Lung (tissue), 12 donors: Measurements from ENCODE around the gene RPS16. TPM values are rescaled to one million over a fixed set of nuclear protein-coding genes. Genes with fewer than 3 reads are reported as not detected.
"Not testable (repeated sequence)": the region's sequence is repeated elsewhere in the genome, so short reads cannot be mapped to it uniquely, and the experiment has no call there.

Source experiments
- ATAC-seq: fragments of 200-7000 bp; cut with Tn5 transposase; one replicate; pipeline ENCODE4 v1.9.1; 2020; ENCODE audit warnings: moderate number of reproducible peaks; ENCODE audit not compliant: insufficient read depth, low FRiP score
- DNase-seq, 3 donors: peaks; one replicate each; pipeline ENCODE4 v3.0.0-alpha.2; 2013 to 2017
- H3K27ac ChIP-seq, 2 donors: one replicate each; pipeline ENCODE4 v1.5.1; 2013; ENCODE audit warnings: mild to moderate bottlenecking in 2 of 2, moderate library complexity in 2 of 2, control low read depth in 1 of 2, inconsistent platforms in 1 of 2, low read depth in 1 of 2, low read length in 1 of 2
- H3K27me3 ChIP-seq, 3 donors: one replicate each; pipeline ENCODE4 v1.5.1; 2013; ENCODE audit warnings: low read length in 2 of 3; ENCODE audit not compliant: control insufficient read depth in 3 of 3, insufficient read depth in 3 of 3
- H3K36me3 ChIP-seq, 4 donors: one replicate each; pipeline ENCODE4 v1.5.1; 2013; ENCODE audit warnings: low read length in 4 of 4, mild to moderate bottlenecking in 1 of 4, moderate library complexity in 1 of 4; ENCODE audit not compliant: control insufficient read depth in 4 of 4, insufficient read depth in 4 of 4
- H3K4me1 ChIP-seq, 5 donors: one replicate each; pipeline ENCODE4 v1.5.1; 2013; ENCODE audit warnings: low read length in 5 of 5, mild to moderate bottlenecking in 2 of 5, moderate library complexity in 1 of 5; ENCODE audit not compliant: control insufficient read depth in 5 of 5, insufficient read depth in 5 of 5
- H3K4me3 ChIP-seq: one replicate; pipeline ENCODE4 v1.5.1; 2013; ENCODE audit warnings: mild to moderate bottlenecking, control low read depth, moderate library complexity
- H3K9ac ChIP-seq, 2 donors: one replicate each; pipeline ENCODE4 v1.5.1; 2013; ENCODE audit warnings: low read length in 2 of 2, control low read depth in 1 of 2; ENCODE audit not compliant: insufficient read depth in 1 of 2
- H3K9me3 ChIP-seq, 4 donors: one replicate each; pipeline ENCODE4 v1.5.1; 2013; ENCODE audit warnings: low read length in 3 of 4, mild to moderate bottlenecking in 1 of 4, moderate library complexity in 1 of 4; ENCODE audit not compliant: control insufficient read depth in 4 of 4, insufficient read depth in 3 of 4
- WGBS, 2 donors: extraction: QIAGEN DNeasy Blood & Tissue Kit; methylation state at CpG; one replicate each; pipeline ENCODE4 v1.1.7; 2013; 5-methylcytosine and 5-hydroxymethylcytosine counted together
- polyA plus RNA-seq, 2 donors: library from polyadenylated mRNA; stranded (reverse); fragments of 200-250 nt; gene quantifications; one replicate each; pipeline ENCODE4 v1.2.1, GENCODE V29; 2013
- total RNA-seq, 2 donors: library from RNA; depleted of rRNA in 1 of 2; stranded (reverse); fragments of >200 nt in 1 of 2; gene quantifications; one replicate each; pipeline ENCODE4 v1.2.1, GENCODE V29; 2014 to 2021
- TF ChIP-seq, protein P1 (sequence below): IDR thresholded peaks from 2 replicates; pipeline ENCODE4 v1.5.1; 2012; ENCODE audit warnings: mild to moderate bottlenecking; ENCODE audit errors: control extremely low read depth, extremely low read depth
- donor health status: control.
- donor health status: control.
- donor health status: Bipolar disorder and iron deficiency.
- donor health status: healthy.
- donor health status: DM: yes; HTN: yes; CAD: no.

RPS16 gene
- total and polyA plus RNA-seq, 4 donors = 108 to 3,242 (median 2,120) TPM

DNA sequence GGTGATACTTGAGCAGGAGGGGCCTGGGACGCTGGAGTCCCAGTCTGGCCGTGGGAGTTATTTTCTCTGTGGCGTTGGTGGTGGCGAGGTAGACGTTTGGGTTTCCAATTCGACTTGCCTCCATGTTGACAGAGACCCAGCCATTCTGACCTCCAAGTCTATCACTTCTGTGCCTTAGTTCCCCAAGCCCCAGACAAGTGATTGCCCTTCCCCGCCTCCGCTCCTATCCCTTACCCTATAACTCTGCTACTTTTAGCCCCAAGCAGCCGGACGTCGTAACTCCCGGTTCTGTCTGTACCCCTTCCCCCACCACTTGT lies 45.4 kb upstream of the RPS16 start:
- peaks cover 3 to 13% (median 6%) of the 10 kb centered on the region in 5 donors for H3K4me1 ChIP-seq
- peak overlapping the region; percentile 90 to 91 for H3K9ac ChIP-seq
- DNase-seq (no peak), ATAC-seq (no peak)
- 2% methylated on average over 12 of the region's 12 CpGs for WGBS, 2 donors
- H3K27me3 ChIP-seq = no peaks in the 10 kb centered on the region
- TF ChIP-seq, protein P1, sequence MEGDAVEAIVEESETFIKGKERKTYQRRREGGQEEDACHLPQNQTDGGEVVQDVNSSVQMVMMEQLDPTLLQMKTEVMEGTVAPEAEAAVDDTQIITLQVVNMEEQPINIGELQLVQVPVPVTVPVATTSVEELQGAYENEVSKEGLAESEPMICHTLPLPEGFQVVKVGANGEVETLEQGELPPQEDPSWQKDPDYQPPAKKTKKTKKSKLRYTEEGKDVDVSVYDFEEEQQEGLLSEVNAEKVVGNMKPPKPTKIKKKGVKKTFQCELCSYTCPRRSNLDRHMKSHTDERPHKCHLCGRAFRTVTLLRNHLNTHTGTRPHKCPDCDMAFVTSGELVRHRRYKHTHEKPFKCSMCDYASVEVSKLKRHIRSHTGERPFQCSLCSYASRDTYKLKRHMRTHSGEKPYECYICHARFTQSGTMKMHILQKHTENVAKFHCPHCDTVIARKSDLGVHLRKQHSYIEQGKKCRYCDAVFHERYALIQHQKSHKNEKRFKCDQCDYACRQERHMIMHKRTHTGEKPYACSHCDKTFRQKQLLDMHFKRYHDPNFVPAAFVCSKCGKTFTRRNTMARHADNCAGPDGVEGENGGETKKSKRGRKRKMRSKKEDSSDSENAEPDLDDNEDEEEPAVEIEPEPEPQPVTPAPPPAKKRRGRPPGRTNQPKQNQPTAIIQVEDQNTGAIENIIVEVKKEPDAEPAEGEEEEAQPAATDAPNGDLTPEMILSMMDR = no peak
- peak overlapping the region in 1 of 2 donors; percentile 45 for H3K27ac ChIP-seq
- H3K4me3 ChIP-seq = peak overlapping the region; percentile 94
- H3K9me3 ChIP-seq = no peaks in the 10 kb centered on the region
- H3K36me3 ChIP-seq = peaks cover 4 to 17% (median 10%) of the 10 kb centered on the region in 4 donors

DNA sequence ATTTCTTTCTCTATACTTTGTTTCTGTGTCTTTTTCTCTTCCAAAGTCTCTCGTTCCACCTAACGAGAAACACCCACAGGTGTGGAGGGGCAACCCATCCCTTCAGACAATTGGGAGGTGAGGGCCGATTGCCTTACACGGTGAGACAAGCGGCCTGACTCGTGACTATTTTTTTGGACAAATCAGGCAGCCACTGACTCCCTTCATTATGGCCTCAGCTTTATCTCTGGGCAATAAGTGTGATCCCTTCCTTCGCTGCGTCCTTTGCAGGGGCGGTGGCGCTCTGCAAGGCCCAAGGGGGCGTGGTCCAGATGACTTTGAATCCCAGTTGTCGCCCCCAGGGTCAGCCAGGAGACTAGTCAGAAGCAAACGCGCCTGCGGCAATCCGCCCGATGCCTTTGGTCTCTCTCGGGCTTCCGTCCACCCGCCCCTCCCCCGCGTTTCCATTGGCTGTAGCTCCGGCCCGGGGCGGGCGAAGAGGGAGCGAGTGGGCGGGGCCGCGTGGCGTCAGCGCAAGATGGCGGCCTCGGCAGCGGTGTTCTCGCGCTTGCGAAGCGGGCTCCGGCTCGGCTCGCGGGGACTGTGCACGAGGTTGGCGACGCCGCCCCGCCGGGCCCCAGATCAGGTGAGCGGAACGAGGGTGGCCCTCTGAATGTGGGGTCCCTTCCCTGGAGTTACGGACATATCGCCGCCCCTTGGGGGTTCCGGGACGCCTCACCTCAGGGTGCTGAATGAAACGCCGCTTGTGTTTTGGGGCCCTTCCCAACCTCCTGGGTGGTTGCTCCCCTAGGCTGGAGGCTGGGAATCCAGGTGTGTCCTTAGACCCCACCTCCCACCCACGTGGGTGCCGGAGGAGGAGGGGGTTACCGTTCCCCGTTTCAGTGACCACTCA lies 44.8 kb upstream of the RPS16 start, which contains the start of gene TIMM50:
Gene TIMM50 (plus strand): TSS at position 502 of the 892 bp plus-strand sequence. CDS start 16 bp downstream, at position 518.
- 1% methylated on average over 61 to 62 of the region's 62 CpGs for WGBS, 2 donors
- peak; percentile 97 for ATAC-seq

DNA sequence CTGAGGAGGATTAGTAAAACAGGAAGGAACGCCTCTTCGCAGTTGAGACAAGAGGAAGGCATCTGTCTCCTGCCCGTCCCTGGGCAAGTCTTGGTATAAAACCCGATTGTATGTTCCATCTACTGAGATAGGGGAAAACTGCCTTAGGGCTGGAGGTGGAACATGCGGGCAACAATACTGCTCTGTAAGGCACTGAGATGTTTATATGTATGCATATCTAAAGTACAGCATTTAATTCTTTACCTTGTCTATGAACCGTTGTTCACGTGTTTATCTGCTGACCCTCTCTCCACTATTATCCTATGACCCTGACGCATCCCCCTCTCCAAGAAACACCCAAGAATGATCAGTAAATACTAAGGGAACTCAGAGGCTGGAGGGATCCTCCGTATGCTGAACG lies 44.2 kb upstream of the RPS16 start:
- peaks cover 8 to 18% (median 13%) of the 10 kb centered on the region in 4 donors for H3K36me3 ChIP-seq
- no peaks in the 10 kb centered on the region for H3K9me3 ChIP-seq
- no peak overlapping the region for H3K4me3 ChIP-seq
- no peaks in the 10 kb centered on the region for H3K27me3 ChIP-seq
- peak overlapping the region; percentile 48 to 77 for H3K9ac ChIP-seq
- 27 to 37% methylated on average over 10 of the region's 10 CpGs for WGBS, 2 donors
- peak overlapping the region; percentile 67 to 87 for H3K27ac ChIP-seq
- DNase-seq (no peak), ATAC-seq (no peak)
- TF ChIP-seq, protein P1 = no peak
- H3K4me1 ChIP-seq = peaks cover 3 to 13% (median 6%) of the 10 kb centered on the region in 5 donors

More for the DNA sequence above, 44.8 kb upstream of the RPS16 start, which contains the start of gene TIMM50:
- H3K9me3 ChIP-seq = no peaks in the 10 kb centered on the region
- H3K27me3 ChIP-seq = no peaks in the 10 kb centered on the region
- H3K36me3 ChIP-seq = peaks cover 5 to 18% (median 12%) of the 10 kb centered on the region in 4 donors
- H3K9ac ChIP-seq = peak within 1 kb of the TSS; percentile 90 to 91
- peak within 1 kb of the TSS; percentile 67 to 87 for H3K27ac ChIP-seq
- H3K4me3 ChIP-seq = peak within 1 kb of the TSS; percentile 94
- TF ChIP-seq, protein P1 = no peak
- peak; percentile 97 to 98 (median 98) for DNase-seq
- H3K4me1 ChIP-seq = peaks cover 3 to 13% (median 6%) of the 10 kb centered on the region in 5 donors

DNA sequence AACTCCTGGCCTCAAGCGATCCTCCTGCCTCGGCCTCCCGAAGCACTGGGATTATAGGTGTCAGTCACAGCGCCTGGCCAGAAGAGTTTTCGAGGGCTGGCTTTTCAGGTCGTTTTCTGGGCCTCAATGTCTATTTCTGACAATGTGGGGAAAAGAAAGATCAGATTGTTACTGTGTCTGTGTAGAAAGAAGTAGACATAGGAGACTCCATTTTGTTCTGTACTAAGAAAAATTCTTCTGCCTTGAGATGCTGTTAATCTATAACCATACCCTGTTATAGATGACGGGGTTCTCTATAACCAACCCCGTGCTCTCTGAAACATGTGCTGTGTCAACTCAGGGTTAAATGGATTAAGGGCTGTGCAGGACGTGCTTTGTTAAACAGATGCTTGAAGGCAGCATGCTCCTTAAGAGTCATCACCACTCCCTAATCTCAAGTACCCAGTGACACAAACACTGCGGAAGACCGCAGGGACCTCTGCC lies 43.6 kb upstream of the RPS16 start:
- peaks cover 3 to 13% (median 6%) of the 10 kb centered on the region in 5 donors for H3K4me1 ChIP-seq
- not testable (repeated sequence) for H3K9ac ChIP-seq, H3K4me3 ChIP-seq, H3K9me3 ChIP-seq, ATAC-seq, H3K27me3 ChIP-seq
- DNase-seq = peak in 1 of 3 donors; percentile 22
- H3K27ac ChIP-seq = peak overlapping the region in 1 of 2 donors; percentile 87
- WGBS, 2 donors = 68 to 78% methylated on average over 11 of the region's 11 CpGs
- H3K36me3 ChIP-seq = peaks cover 8 to 24% (median 17%) of the 10 kb centered on the region in 4 donors
